Measurements from ENCODE around the gene FBXW5. TPM values are rescaled to one million over a fixed set of nuclear protein-coding genes. Genes with fewer than 3 reads are reported as not detected.

FBXW5 gene
- total RNA-seq, 1 experiment from 2014 or later: 88.0 TPM

DNA sequence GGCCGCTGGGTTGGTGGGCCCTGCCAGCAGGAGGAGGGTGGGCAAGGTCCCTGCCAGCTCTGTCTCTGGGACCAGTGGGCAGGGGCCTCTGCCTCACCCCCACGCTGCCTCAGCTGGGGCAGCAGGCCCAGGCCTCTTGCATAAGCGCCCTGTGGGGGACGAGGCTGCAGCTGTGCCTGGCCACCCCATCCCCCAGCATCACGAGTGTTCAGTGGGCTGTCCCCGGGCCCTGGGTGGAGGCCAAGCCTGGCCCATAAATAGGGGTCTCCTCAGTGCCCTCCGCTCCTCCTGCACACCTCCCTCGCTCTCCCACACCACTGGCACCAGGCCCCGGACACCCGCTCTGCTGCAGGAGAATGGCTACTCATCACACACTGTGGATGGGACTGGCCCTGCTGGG is 32.7 kb upstream of the FBXW5 start, which contains the start of gene PTGDS:
Gene PTGDS (plus strand): TSS at position 282 of the 400 bp plus-strand sequence. CDS start 75 bp downstream, at position 357.
- peak within 1 kb of the TSS; percentile 67 for H3K4me2 ChIP-seq (ENCODE audit: low read length)
- peak within 1 kb of the TSS; percentile 51; the same call in 1 of the 2 replicates for H3K27ac ChIP-seq (ENCODE audit: low read depth, low read length)
- no peak for ATAC-seq
- no peak within 1 kb of the TSS for H2AFZ ChIP-seq (ENCODE audit: low read depth, low read length, poor library complexity, severe bottlenecking)
- no peaks in the 10 kb centered on the region for H3K27me3 ChIP-seq (ENCODE audit: insufficient read depth, low read length)
- H3K4me1 ChIP-seq (ENCODE audit: control insufficient read depth in 1 of 2, insufficient read depth in 2 of 2, low read length in 2 of 2): peaks cover 2 to 32% of the 10 kb centered on the region in 2 experiments; a peak in 3 of 4 replicates
- intact Hi-C loops (cut with micrococcal nuclease): no loop called here
- H3K36me3 ChIP-seq (ENCODE audit: control insufficient read depth in 1 of 2, insufficient read depth in 2 of 2, low read length in 2 of 2): no peaks in the 10 kb centered on the region
- H3K4me3 ChIP-seq (replicated peaks in 1 of 2; ENCODE audit: low read depth in 1 of 2, low read length in 2 of 2): peak within 1 kb of the TSS; percentile 24 to 46; a peak in 3 of 4 replicates
- RAD21 ChIA-PET (ENCODE audit: low non-redundant PET in 1 of 2, low total read pairs in 2 of 2, uncharacterized antibody in 2 of 2, unreplicated experiment in 2 of 2): no interaction called here
- H4K20me1 ChIP-seq (ENCODE audit: insufficient read depth): no peaks in the 10 kb centered on the region
- TF ChIP-seq EZH2 (IDR thresholded peaks at IDR 0.05) (no peak), EGR1 (IDR thresholded peaks at IDR 0.05; ENCODE audit: low read depth) (no peak), SP1 (IDR thresholded peaks at IDR 0.05; ENCODE audit: low read depth) (no peak), REST (IDR thresholded peaks at IDR 0.05; ENCODE audit: low read depth) (no peak), SRF (IDR thresholded peaks at IDR 0.05; ENCODE audit: low read depth) (no peak), FOSL1 (IDR thresholded peaks at IDR 0.05; ENCODE audit: low read depth) (no peak), POLR2A (IDR thresholded peaks at IDR 0.05; ENCODE audit: borderline replicate concordance, extremely low read depth, insufficient read depth, insufficient read length) (no peak), CEBPB (IDR thresholded peaks at IDR 0.05; ENCODE audit: low read depth) (no peak), ZFX (IDR thresholded peaks at IDR 0.05) (no peak), CTCF (IDR thresholded peaks at IDR 0.05 in 2 of 3, conservative IDR thresholded peaks at IDR 0.05 in 1 of 3; ENCODE audit: borderline replicate concordance in 1 of 3, insufficient read depth in 1 of 3, low read depth in 2 of 3, low read length in 2 of 3) (no peak), ZNF274 (IDR thresholded peaks at IDR 0.05; ENCODE audit: low read depth, low read length) (no peak), ELF1 (IDR thresholded peaks at IDR 0.05; ENCODE audit: borderline replicate concordance, low read depth) (no peak)
- TF ChIP-seq, protein P1, sequence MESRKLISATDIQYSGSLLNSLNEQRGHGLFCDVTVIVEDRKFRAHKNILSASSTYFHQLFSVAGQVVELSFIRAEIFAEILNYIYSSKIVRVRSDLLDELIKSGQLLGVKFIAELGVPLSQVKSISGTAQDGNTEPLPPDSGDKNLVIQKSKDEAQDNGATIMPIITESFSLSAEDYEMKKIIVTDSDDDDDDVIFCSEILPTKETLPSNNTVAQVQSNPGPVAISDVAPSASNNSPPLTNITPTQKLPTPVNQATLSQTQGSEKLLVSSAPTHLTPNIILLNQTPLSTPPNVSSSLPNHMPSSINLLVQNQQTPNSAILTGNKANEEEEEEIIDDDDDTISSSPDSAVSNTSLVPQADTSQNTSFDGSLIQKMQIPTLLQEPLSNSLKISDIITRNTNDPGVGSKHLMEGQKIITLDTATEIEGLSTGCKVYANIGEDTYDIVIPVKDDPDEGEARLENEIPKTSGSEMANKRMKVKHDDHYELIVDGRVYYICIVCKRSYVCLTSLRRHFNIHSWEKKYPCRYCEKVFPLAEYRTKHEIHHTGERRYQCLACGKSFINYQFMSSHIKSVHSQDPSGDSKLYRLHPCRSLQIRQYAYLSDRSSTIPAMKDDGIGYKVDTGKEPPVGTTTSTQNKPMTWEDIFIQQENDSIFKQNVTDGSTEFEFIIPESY (IDR thresholded peaks at IDR 0.05; ENCODE audit: extremely low read depth, insufficient replicate concordance, low read length): no peak
- TF ChIP-seq, protein P2, sequence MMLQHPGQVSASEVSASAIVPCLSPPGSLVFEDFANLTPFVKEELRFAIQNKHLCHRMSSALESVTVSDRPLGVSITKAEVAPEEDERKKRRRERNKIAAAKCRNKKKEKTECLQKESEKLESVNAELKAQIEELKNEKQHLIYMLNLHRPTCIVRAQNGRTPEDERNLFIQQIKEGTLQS (IDR thresholded peaks at IDR 0.05): no peak
- TF ChIP-seq, protein P3, sequence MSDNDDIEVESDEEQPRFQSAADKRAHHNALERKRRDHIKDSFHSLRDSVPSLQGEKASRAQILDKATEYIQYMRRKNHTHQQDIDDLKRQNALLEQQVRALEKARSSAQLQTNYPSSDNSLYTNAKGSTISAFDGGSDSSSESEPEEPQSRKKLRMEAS (IDR thresholded peaks at IDR 0.05): no peak
- no peaks in the 10 kb centered on the region for H3K9me2 ChIP-seq (ENCODE audit: insufficient read depth)
- DNase-seq (ENCODE audit: low read depth, low spot score): no peak
- H3K79me2 ChIP-seq (ENCODE audit: insufficient read depth, low read length): no peaks in the 10 kb centered on the region
- POLR2A ChIA-PET: no interaction called here
- H3K9me3 ChIP-seq (ENCODE audit: control insufficient read depth in 1 of 2, insufficient read depth in 1 of 2, low read depth in 1 of 2, low read length in 2 of 2): no peaks in the 10 kb centered on the region
- peak within 1 kb of the TSS; percentile 40; the same call in 1 of the 2 replicates for H3K9ac ChIP-seq (ENCODE audit: low read length)
- BruUV-seq (replicated peaks): no TSS peak
- CTCF ChIA-PET: interaction anchor here (3.0 kb wide), 1 partner anchor 52 kb away, joined by 11 read pairs; no protein-coding TSS in a partner anchor

All from HCT116 (cell line).